Osteocyte (in vitro differentiated cells): ENCODE measurements around the gene IPO9. TPM values are rescaled to one million over a fixed set of nuclear protein-coding genes. Genes with fewer than 3 reads are reported as not detected.
"Not testable (repeated sequence)": the region's sequence is repeated elsewhere in the genome, so short reads cannot be mapped to it uniquely, and the experiment has no call there.

Source experiments
- DNase-seq: peaks from one replicate; pipeline ENCODE4 v3.0.0; 2021; ENCODE audit warnings: mixed read lengths; ENCODE audit not compliant: unreplicated experiment; ENCODE audit errors: extremely low spot score
- H3K27ac Mint-ChIP-seq: one replicate; pipeline ENCODE4 v1.8.0; 2021; ENCODE audit warnings: mild to moderate bottlenecking, mixed read lengths; ENCODE audit not compliant: unreplicated experiment
- H3K27me3 Mint-ChIP-seq: one replicate; pipeline ENCODE4 v1.8.0; 2021; ENCODE audit warnings: mixed read lengths; ENCODE audit not compliant: unreplicated experiment
- H3K36me3 Mint-ChIP-seq: one replicate; pipeline ENCODE4 v1.8.0; 2021; ENCODE audit warnings: mixed read lengths; ENCODE audit not compliant: unreplicated experiment
- H3K4me1 Mint-ChIP-seq: one replicate; pipeline ENCODE4 v1.8.0; 2021; ENCODE audit warnings: mixed read lengths; ENCODE audit not compliant: unreplicated experiment
- H3K4me3 Mint-ChIP-seq: one replicate; pipeline ENCODE4 v1.8.0; 2021; ENCODE audit warnings: mild to moderate bottlenecking, moderate library complexity, mixed read lengths; ENCODE audit not compliant: unreplicated experiment
- H3K9me3 Mint-ChIP-seq: one replicate; pipeline ENCODE4 v1.8.0; 2021; ENCODE audit warnings: mixed read lengths; ENCODE audit not compliant: unreplicated experiment
- CTCF ChIP-seq: fragments of 200-600 bp; sonication (generic); IDR thresholded peaks from 2 replicates; pipeline ENCODE4 v1.5.0; 2021; ENCODE audit warnings: antibody characterized with exemption, mild to moderate bottlenecking, moderate library complexity
- total RNA-seq: library from RNA; stranded (reverse); gene quantifications from 2 replicates; pipeline ENCODE4 v1.2.1, GENCODE V29; 2021

The IPO9 gene
- total RNA-seq, 1 donor from 2014 or later, result 65.0 TPM

GRCh38 chr1:201899683-201900429 is 70.9 kb downstream of the IPO9 start:
- Mint-ChIP-seq H3K4me3 (no peak overlapping the region), H3K4me1 (peaks cover 47% of the 10 kb centered on the region), H3K9me3 (no peaks in the 10 kb centered on the region)

GRCh38 chr1:201900476-201900875 is 71.5 kb downstream of the IPO9 start:
- Mint-ChIP-seq H3K4me3 (no peak overlapping the region), H3K4me1 (peaks cover 53% of the 10 kb centered on the region), H3K9me3 (no peaks in the 10 kb centered on the region), H3K36me3 (peaks cover 12% of the 10 kb centered on the region), H3K27ac (peak overlapping the region; percentile 76), H3K27me3 (no peaks in the 10 kb centered on the region)
- DNase-seq, result no peak
- no peak for TF ChIP-seq CTCF

More at GRCh38 chr1:201899683-201900429, 70.9 kb downstream of the IPO9 start:
- no peak for TF ChIP-seq CTCF
- no peak for DNase-seq
- Mint-ChIP-seq H3K27ac (peak overlapping the region; percentile 76), H3K27me3 (no peaks in the 10 kb centered on the region), H3K36me3 (peaks cover 12% of the 10 kb centered on the region)

- H3K4me3 Mint-ChIP-seq, DNase-seq: not testable (repeated sequence)
- peaks cover 56% of the 10 kb centered on the region for H3K4me1 Mint-ChIP-seq
Measured at GRCh38 chr1:201901036-201901435, 72.1 kb downstream of the IPO9 start.

GRCh38 chr1:201902198-201902597 is 73.2 kb downstream of the IPO9 start:
- Mint-ChIP-seq H3K36me3 (peaks cover 12% of the 10 kb centered on the region), H3K27ac (peak overlapping the region; percentile 98), H3K4me3 (no peak overlapping the region), H3K9me3 (no peaks in the 10 kb centered on the region), H3K27me3 (no peaks in the 10 kb centered on the region), H3K4me1 (peaks cover 60% of the 10 kb centered on the region)
- TF ChIP-seq CTCF, result no peak
- DNase-seq, result no peak

More at GRCh38 chr1:201901036-201901435, 72.1 kb downstream of the IPO9 start:
- H3K9me3 Mint-ChIP-seq, H3K27me3 Mint-ChIP-seq: not testable (repeated sequence)
- Mint-ChIP-seq H3K27ac (peak overlapping the region; percentile 50), H3K36me3 (peaks cover 12% of the 10 kb centered on the region)

- Mint-ChIP-seq H3K36me3 (peaks cover 9% of the 10 kb centered on the region), H3K27ac (peak overlapping the region; percentile 98), H3K4me3 (no peak overlapping the region), H3K9me3 (no peaks in the 10 kb centered on the region), H3K27me3 (no peaks in the 10 kb centered on the region), H3K4me1 (peaks cover 60% of the 10 kb centered on the region)
- DNase-seq, result no peak
- no peak for TF ChIP-seq CTCF
Measured at GRCh38 chr1:201903135-201903534, 74.2 kb downstream of the IPO9 start.
